CMK (cell line): ENCODE results near the gene PLXNB1.
"Not testable (repeated sequence)": the region's sequence is repeated elsewhere in the genome, so short reads cannot be mapped to it uniquely, and the experiment has no call there.

Experiments used
- DNase-seq: peaks from one replicate; pipeline ENCODE4 v3.0.0-alpha.2; 2010; ENCODE audit warnings: low read depth

The PLXNB1 gene

DNA sequence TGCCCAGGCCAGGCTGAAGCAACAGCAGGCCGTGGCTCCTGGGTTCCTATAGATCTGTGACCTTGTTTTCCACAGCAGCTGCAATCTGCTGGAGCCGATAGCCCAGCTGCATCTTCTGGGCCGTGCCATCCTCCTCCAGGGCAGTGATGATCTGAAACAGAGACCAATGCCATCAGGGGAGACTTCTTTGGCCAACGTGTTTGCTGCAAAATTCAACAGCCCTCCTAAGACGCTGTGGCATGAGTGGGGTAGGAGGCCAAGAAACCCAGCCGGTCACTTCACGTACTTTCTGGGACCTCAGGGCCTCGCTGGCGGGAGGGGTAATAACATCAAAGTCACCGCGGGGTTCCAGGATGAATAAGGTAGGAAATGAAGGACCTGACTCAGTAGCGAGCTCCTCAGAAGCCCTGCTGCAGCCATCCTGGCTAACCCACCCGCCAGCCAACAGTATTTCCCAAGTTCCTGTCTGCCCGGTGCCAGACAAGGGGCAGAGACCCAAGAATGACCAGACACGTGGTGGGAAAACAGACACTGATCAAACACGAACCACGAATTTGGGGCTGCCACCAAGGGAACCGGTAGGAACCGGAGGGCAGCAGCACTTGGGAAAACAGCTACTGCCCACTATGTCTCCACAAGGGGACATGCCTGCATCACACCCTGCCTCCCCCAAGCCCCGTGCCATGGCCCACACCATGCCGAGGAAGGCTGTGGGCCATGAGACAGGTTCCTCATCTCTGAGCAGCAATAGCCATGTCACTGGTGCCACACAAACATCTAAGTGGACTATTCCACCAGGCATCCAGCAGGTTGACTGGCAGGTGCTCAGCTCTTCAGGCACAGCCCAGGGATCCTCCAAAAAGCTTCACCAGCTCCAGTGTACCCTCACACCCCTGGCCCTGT lies 25.2 kb downstream of the PLXNB1 start:
- DNase-seq: no peak

GRCh38 chr3:48403533-48404439 lies 26.1 kb downstream of the PLXNB1 start:
- no peak for DNase-seq

- DNase-seq: no peak
These were observed 27.0 kb downstream of the PLXNB1 start for GRCh38 chr3:48402907-48403306.

DNA sequence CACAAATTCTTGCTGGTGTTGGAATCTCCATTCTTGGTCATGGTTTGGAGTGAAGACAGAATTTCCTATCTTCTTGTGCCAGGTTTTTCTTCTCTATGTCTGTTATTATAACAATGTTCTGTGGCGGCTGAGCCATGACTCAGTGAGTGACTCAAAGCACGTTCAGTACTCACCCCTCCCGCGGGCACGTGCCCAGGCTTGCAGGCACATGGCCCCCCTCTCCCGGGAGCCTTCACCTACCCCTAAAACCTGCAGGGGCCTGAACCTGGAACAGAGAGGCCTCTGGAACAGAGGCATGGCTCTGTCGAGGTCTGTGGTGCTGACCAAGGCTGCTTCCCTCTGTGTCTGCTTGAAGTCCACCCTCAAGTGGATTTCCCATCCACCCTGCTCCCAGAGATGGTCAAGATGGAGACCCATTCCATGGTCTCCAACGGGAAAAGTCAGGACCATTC lies 27.6 kb downstream of the PLXNB1 start:
- DNase-seq: no peak

DNA sequence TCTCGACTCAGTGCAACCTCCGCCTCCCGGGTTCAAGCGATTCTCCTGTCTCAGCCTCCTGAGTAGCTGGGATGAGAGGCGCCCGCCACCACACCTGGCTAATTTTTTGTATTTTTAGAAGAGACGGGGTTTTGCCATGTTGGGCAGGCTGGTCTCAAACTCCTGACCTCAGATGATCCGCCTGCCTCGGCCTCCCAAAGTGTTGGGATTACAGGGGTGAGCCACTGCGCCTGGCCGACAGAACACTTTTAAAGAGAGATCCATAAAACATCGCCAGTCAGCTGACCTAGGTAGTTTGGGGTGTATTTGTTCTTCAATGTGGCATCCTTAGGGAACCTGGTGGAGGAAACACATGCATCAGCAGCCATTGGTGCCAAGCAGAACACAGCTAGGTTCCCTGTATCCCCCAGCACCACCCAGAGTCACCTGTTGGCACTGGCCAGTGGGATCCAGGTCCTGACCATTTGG lies 28.4 kb downstream of the PLXNB1 start:
- DNase-seq: not testable (repeated sequence)

DNA sequence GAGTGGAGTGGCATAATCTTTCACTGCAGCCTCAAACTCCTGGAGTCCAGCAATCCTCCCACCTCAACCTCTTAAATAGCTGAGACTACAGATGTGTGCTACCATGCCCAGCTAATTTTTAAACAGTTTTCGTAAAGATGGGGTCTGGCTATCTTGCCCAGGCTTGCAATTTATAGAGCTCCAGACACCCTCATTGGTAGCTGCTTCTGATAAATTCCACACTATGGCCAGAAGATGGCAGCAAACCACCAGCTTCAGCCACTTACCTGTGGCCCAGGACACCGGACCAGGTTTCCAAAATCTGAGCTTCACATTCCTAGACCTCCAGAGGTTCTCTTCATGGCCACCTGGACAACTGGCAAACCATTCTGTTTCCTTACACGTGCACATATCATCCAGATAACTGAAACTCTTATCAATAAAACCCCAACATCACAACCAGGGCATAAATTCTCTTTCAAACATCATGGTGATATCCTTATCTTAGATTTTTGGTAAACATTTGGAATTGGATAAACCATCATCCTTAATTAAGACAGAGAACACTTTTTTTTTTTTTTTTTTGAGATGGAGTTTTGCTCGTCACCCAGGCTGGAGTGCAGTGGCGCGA lies 29.0 kb downstream of the PLXNB1 start:
- peak; percentile 25 for DNase-seq

- DNase-seq: no peak
These were observed 30.3 kb downstream of the PLXNB1 start for GRCh38 chr3:48399387-48400172.

GRCh38 chr3:48398701-48399386 lies 31.0 kb downstream of the PLXNB1 start:
- no peak for DNase-seq

DNA sequence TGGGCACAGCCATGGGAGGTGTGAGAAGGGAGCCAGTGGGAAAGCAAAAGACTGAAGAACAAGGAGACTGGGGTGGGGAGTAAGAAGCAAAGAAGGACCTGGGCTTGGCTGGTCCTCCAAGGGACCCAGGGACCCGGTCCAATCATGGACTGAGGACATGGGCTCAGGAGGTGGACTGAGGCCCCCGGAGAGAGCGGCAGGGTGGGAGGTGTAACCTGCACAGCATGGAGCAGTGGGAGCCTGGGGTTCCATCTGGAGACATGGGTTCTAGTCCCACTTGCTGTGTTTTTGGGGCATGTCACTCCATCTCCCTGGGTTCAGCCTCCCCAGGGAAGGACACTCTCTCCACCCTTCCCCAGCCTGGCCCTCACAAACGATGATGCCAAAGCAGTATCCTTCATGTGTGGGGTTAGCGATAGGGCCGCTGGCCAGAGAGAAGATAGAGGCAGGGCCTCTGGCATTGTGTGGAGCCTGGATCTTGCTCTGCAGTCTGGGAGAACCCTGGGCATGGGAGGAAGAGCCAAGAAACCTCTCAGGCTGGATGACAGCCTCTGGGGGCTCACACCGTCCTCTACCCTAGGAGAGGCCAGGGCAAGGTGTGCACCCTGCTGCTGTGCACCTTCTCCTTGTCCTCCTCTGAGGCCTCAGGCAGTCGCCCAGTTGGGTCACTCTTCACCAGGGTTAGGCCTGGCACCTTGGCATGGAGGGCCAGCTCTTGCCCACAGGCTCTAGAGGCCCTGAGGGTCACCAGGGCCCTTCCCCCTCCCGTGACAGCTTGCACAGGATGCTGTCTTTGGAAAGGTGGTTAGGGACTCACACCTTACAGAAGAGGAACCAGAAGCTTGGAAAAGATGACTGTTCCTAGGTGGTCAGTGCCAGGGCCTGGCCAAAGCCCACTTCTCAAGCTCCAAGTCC lies 31.9 kb downstream of the PLXNB1 start:
- DNase-seq: no peak

- no peak for DNase-seq
These were observed 34.2 kb downstream of the PLXNB1 start for GRCh38 chr3:48395714-48396113.

GRCh38 chr3:48394391-48394790 lies 35.5 kb downstream of the PLXNB1 start:
- DNase-seq: no peak

DNA sequence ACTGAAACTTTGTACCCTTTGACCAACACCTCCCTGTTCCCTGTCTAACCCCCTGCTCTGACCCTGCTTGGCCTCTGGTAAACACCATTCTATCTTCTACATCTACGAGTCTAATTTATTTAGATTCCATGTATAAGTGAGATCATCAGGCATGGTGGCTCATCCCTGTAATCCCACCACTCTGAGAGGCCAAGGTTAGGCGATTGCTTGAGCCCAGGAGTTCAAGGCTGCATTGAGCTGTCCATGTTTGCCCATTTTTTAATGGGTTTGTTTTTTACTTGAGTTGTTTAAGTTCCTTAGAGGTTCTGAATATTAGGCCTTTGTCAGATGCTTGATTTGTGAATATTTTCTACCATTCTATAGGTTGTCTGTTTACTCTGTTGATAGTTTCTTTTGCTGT lies 40.9 kb downstream of the PLXNB1 start:
- no peak for DNase-seq

DNA sequence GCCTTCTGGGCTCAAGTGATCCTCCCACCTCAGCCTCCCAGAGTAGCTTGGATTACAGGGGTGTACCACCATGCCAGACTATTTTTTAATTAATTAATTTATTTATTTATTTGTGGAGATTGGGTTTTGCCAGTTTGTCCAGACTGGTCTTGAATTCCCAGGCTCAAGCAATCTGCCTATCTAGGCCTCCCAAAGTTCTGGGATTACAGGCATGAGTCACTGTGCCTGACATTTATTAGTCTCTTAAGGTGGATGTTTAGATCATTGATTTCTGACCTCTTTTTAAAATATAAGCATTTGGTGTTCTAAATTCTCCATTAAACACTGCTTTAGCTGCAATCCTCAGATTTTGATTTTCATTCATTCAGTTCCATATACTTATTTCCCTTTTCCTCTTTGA lies 42.3 kb downstream of the PLXNB1 start:
- DNase-seq: no peak

- no peak for DNase-seq
These were observed 56.9 kb downstream of the PLXNB1 start for GRCh38 chr3:48372862-48373435.

DNA sequence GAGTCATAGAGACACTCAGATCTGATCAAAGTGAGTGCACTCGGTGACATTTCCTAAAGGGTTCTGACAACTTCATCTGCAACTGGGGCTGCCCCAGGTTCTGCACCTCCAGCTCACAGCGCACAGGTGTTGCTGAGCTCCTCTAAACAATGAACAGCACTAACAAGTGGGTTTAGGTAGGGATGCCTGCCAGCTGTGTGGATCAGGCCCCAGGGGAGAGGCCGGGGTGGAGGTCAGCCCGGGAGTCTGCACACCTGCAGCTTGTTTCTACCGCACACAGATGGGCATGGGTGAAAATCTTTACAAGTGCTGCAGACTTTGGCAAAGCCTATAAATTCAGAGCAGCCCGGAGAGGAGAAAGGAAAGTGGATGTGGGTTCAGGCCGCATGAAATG lies 57.5 kb downstream of the PLXNB1 start:
- DNase-seq: no peak

DNA sequence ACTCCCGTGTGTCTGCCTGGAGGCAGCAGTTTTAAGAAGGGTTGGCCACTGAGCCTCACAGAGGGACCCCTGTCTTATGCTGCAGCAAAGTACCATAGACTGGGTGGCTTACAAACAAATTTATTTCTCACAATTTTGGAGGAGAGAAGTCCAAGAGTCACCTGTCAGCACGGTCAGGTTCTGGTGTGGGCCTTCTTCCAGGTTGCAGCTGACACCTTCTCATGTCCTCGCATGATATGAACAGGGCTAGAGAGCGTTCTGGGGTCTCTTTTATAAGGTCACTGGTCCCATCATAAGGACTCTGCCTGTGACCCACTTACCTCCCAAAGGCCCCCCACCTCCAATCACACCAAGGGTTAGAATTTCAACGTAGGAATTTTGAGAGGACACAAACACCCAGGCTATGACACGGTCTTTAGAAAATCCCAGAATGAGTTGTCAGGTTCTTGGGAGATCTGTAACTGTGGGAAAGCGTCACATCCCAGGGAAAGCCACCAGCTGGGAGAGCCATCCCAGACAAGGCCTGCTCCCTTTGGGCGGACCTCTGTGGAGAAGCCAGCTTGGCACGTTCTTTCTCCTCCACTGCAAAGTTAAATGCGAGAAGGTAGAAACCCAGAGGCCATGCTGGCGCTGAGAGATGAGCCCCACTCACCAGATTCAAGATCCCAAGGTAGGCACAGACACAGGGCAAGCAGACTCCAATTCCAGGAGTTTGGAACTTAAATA lies 58.1 kb downstream of the PLXNB1 start, which contains the start of gene FBXW12:
Gene FBXW12 (plus strand): TSS at position 569 of the 726 bp plus-strand sequence. CDS start 549 bp downstream, outside the sequence.
- DNase-seq: no peak

DNA sequence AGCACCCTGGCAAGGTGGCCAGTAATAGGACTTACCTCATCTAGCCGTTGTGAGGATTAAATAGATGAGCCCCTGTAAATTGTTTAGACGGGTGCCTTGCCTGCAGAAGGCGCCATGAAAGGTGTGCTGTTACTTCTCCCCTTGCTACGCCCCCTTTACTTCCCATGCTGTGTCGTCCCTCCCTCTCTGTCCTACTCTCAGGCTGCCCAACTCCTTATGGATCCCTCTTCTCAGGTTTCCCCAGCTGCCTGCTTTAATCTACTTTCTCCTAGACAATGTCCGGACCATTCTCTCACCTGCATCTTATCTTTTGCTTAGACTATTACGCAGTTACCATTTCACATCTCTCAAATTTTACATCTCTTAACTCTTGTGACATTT lies 59.6 kb downstream of the PLXNB1 start:
- no peak for DNase-seq

GRCh38 chr3:48369693-48370332 lies 60.1 kb downstream of the PLXNB1 start:
- no peak for DNase-seq
